GM12872 (cell line): ENCODE results near the gene CYBA.

Experiments
- CTCF ChIP-seq: IDR thresholded peaks from 3 replicates; pipeline ENCODE4 v1.5.1; 2011; ENCODE audit warnings: low read depth, mild to moderate bottlenecking, low read length, moderate library complexity; ENCODE audit not compliant: insufficient read depth

Gene CYBA

GRCh38 chr16:88685156-88686061, 34.6 kb upstream of the CYBA start:
- TF ChIP-seq CTCF, result peak; percentile 70

- TF ChIP-seq CTCF, result no peak
These were observed 33.8 kb upstream of the CYBA start for GRCh38 chr16:88684569-88685155.

- TF ChIP-seq CTCF, result no peak
These were observed 31.0 kb upstream of the CYBA start for GRCh38 chr16:88681709-88682451.

GRCh38 chr16:88681084-88681680, 30.3 kb upstream of the CYBA start:
- TF ChIP-seq CTCF, result peak; percentile 71

- TF ChIP-seq CTCF, result no peak
These were observed 29.8 kb upstream of the CYBA start for GRCh38 chr16:88680554-88681083.

- TF ChIP-seq CTCF, result no peak
These were observed 27.5 kb upstream of the CYBA start for GRCh38 chr16:88678224-88678979.
